HFFc6 (cell line): ENCODE results near the gene PTPRC. TPM values are rescaled to one million over a fixed set of nuclear protein-coding genes. Genes with fewer than 3 reads are reported as not detected.

Experiments used
- DNase-seq: peaks from one replicate; pipeline ENCODE4 v3.0.0-alpha.2; 2018
- H3K27ac Mint-ChIP-seq: 2 replicates; pipeline ENCODE4 v1.8.0; 2020; ENCODE audit warnings: mild to moderate bottlenecking, mixed read lengths
- H3K27me3 Mint-ChIP-seq: 2 replicates; pipeline ENCODE4 v1.8.0; 2021; ENCODE audit warnings: mild to moderate bottlenecking, moderate library complexity, mixed read lengths; ENCODE audit not compliant: insufficient read depth
- H3K36me3 Mint-ChIP-seq: 2 replicates; pipeline ENCODE4 v1.8.0; 2021; ENCODE audit warnings: low read depth, mixed read lengths
- H3K4me1 Mint-ChIP-seq: 2 replicates; pipeline ENCODE4 v1.8.0; 2020; ENCODE audit warnings: low read depth, mixed read lengths
- H3K4me3 Mint-ChIP-seq: 2 replicates; pipeline ENCODE4 v1.8.0; 2020; ENCODE audit warnings: mild to moderate bottlenecking, moderate library complexity, mixed read lengths
- H3K9me3 Mint-ChIP-seq: 2 replicates; pipeline ENCODE4 v1.8.0; 2020; ENCODE audit warnings: mild to moderate bottlenecking, mixed read lengths
- CTCF ChIP-seq: fragments of 200-600 bp; sonication (generic); IDR thresholded peaks from 2 replicates; pipeline ENCODE4 v1.5.0; 2021; ENCODE audit warnings: antibody characterized with exemption, mild to moderate bottlenecking
- total RNA-seq, 6 experiments: library from RNA; stranded (reverse); fragmentation: NEBNext Ultra II Directional; extraction: Animal tissue kit (Norgen Biotek cat#: 25700); gene quantifications; 2 replicates in 1 of 6; 3 replicates in 5 of 6; pipeline ENCODE4 v1.2.3, GENCODE V29; 2021

PTPRC gene
- total RNA-seq, 6 experiments from 2014 or later = 0.19 to 0.96 (median 0.79) TPM

GRCh38 chr1:198612471-198613260 lies 26.2 kb upstream of the PTPRC start:
- no peak for DNase-seq
- no peak for TF ChIP-seq CTCF
- Mint-ChIP-seq H3K27ac (no peak overlapping the region; the same call in 1 of the 2 replicates), H3K27me3 (no peaks in the 10 kb centered on the region), H3K9me3 (no peaks in the 10 kb centered on the region), H3K4me3 (no peak overlapping the region), H3K36me3 (peaks cover 10% of the 10 kb centered on the region), H3K4me1 (peaks cover 56% of the 10 kb centered on the region)

GRCh38 chr1:198617406-198617805 lies 21.4 kb upstream of the PTPRC start:
- H3K9me3 Mint-ChIP-seq = no peaks in the 10 kb centered on the region
- no peak overlapping the region for H3K4me3 Mint-ChIP-seq

GRCh38 chr1:198619375-198620140 lies 19.3 kb upstream of the PTPRC start:
- no peak overlapping the region for H3K27ac Mint-ChIP-seq
- peaks cover 55% of the 10 kb centered on the region for H3K4me1 Mint-ChIP-seq
- H3K4me3 Mint-ChIP-seq = no peak overlapping the region

More at GRCh38 chr1:198617406-198617805, 21.4 kb upstream of the PTPRC start:
- no peak overlapping the region for H3K27ac Mint-ChIP-seq
- no peak for TF ChIP-seq CTCF
- no peaks in the 10 kb centered on the region for H3K27me3 Mint-ChIP-seq
- H3K4me1 Mint-ChIP-seq = peaks cover 47% of the 10 kb centered on the region
- DNase-seq = no peak
- H3K36me3 Mint-ChIP-seq = peaks cover 15% of the 10 kb centered on the region; the same call in 1 of the 2 replicates

GRCh38 chr1:198620218-198620617 lies 18.6 kb upstream of the PTPRC start:
- no peak overlapping the region for H3K27ac Mint-ChIP-seq
- no peak for DNase-seq

More at GRCh38 chr1:198619375-198620140, 19.3 kb upstream of the PTPRC start:
- no peak for TF ChIP-seq CTCF
- Mint-ChIP-seq H3K36me3 (peaks cover 11% of the 10 kb centered on the region; the same call in 1 of the 2 replicates), H3K9me3 (no peaks in the 10 kb centered on the region), H3K27me3 (no peaks in the 10 kb centered on the region)
- DNase-seq = no peak

More at GRCh38 chr1:198620218-198620617, 18.6 kb upstream of the PTPRC start:
- no peak for TF ChIP-seq CTCF
- Mint-ChIP-seq H3K4me3 (no peak overlapping the region), H3K9me3 (no peaks in the 10 kb centered on the region), H3K4me1 (peaks cover 62% of the 10 kb centered on the region), H3K27me3 (no peaks in the 10 kb centered on the region), H3K36me3 (peaks cover 11% of the 10 kb centered on the region)
